Measurements from ENCODE around the gene PYDC1.

GRCh38 chr16:31192856-31193642 lies 23.9 kb downstream of the PYDC1 start:
- TF ChIP-seq FOXM1 (IDR thresholded peaks at IDR 0.05; ENCODE audit: borderline replicate concordance) (no peak), FOXK2 (IDR thresholded peaks at IDR 0.05) (no peak), BHLHE40 (IDR thresholded peaks at IDR 0.05; ENCODE audit: borderline replicate concordance) (no peak), HDGF (IDR thresholded peaks at IDR 0.05; ENCODE audit: borderline replicate concordance) (no peak), NFRKB (IDR thresholded peaks at IDR 0.05) (no peak), FOXA1 (IDR thresholded peaks at IDR 0.05) (no peak)
